ENCODE results near the gene DSG1. TPM values are rescaled to one million over a fixed set of nuclear protein-coding genes. Genes with fewer than 3 reads are reported as not detected.

The DSG1 gene
- total RNA-seq, 6 donors from 2014 or later = not detected

DNA sequence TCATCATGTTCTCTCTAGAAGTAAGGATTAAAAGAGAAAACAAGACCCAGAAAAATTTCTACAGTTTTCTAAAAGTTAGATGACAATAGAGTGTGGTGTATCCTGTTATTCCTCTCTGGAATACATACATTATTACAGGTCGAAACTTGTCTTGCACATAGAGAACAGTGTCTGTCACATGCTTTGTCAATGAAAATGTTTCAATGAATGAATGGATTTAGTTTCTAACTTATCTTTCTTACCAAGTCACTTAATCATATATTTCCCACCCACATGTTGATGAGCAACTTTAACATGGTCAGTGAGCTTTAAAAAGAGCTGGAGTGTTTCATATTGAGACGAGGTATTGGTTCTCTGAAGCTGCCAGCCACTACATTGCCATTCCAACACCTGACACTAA, 63.0 kb downstream of the DSG1 start:
- WGBS, 2 donors = 85 to 88% methylated on average over 2 of the region's 2 CpGs
- ATAC-seq (ENCODE audit: low FRiP score in 2 of 2) (no peak), DNase-seq (no peak)
- TF ChIP-seq CTCF (IDR thresholded peaks at IDR 0.05) = no peak
- no peak for TF ChIP-seq POLR2A (IDR thresholded peaks at IDR 0.05)
- no peak for TF ChIP-seq POLR2AphosphoS5 (IDR thresholded peaks at IDR 0.05)
- Histone ChIP-seq H3K36me3 (no peaks in the 10 kb centered on the region), H3K4me1 (no peaks in the 10 kb centered on the region), H3K4me3 (no peak overlapping the region), H3K27me3 (no peaks in the 10 kb centered on the region), H3K9me3 (no peaks in the 10 kb centered on the region), H3K27ac (no peak overlapping the region)

DNA sequence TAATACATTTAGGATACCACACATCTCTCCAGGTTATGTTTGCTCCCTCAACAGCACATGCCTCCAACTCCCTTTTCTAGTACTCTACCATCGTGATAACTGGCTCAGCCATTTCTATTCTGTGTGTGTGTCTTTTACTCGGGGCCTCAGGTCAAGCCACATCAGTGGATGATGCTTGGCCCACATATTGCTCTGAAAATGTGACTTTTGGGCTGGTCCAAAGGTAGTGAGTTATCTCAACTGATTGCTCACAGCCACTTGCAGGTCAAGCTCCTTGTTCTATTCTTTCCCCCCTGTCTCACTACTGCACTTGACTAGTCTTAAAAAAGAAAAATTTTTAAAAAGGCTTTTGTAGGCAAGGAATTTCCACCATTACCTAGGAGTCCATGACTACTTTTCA, 64.1 kb downstream of the DSG1 start:
- no peak for TF ChIP-seq POLR2A (IDR thresholded peaks at IDR 0.05)
- TF ChIP-seq CTCF (IDR thresholded peaks at IDR 0.05) = no peak
- TF ChIP-seq EP300 (IDR thresholded peaks at IDR 0.05) = no peak
- TF ChIP-seq POLR2AphosphoS5 (IDR thresholded peaks at IDR 0.05) = no peak
- ATAC-seq (ENCODE audit: low FRiP score in 2 of 2) (no peak), DNase-seq (no peak)
- no peak overlapping the region for H3K27ac ChIP-seq
- no peaks in the 10 kb centered on the region for H3K9me3 ChIP-seq
- no peaks in the 10 kb centered on the region for H3K27me3 ChIP-seq
- H3K36me3 ChIP-seq = no peaks in the 10 kb centered on the region
- no peak overlapping the region for H3K4me3 ChIP-seq
- 78 to 84% methylated on average over 2 of the region's 2 CpGs for WGBS, 2 donors
- H3K4me1 ChIP-seq = no peaks in the 10 kb centered on the region

GRCh38 chr18:31386741-31387140, 68.8 kb downstream of the DSG1 start:
- no peak for ATAC-seq (ENCODE audit: low FRiP score in 2 of 2)
- no peaks in the 10 kb centered on the region for H3K4me1 ChIP-seq

GRCh38 chr18:31393286-31393685, 75.3 kb downstream of the DSG1 start:
- 84 to 93% methylated on average over 3 of the region's 3 CpGs for WGBS, 2 donors
- ATAC-seq (ENCODE audit: low FRiP score in 2 of 2) (no peak), DNase-seq (no peak)
- Histone ChIP-seq H3K36me3 (no peaks in the 10 kb centered on the region), H3K27me3 (no peaks in the 10 kb centered on the region), H3K4me1 (peaks cover 0 to 11% (median 0%) of the 10 kb centered on the region in 4 donors), H3K9me3 (no peaks in the 10 kb centered on the region), H3K27ac (no peak overlapping the region), H3K4me3 (no peak overlapping the region)
- TF ChIP-seq EP300 (IDR thresholded peaks at IDR 0.05) = no peak

More at GRCh38 chr18:31386741-31387140, 68.8 kb downstream of the DSG1 start:
- H3K36me3 ChIP-seq = no peaks in the 10 kb centered on the region
- H3K9me3 ChIP-seq = no peaks in the 10 kb centered on the region
- WGBS, 2 donors = 81 to 83% methylated on average over 6 of the region's 6 CpGs
- no peak for TF ChIP-seq POLR2AphosphoS5 (IDR thresholded peaks at IDR 0.05)
- TF ChIP-seq EP300 (IDR thresholded peaks at IDR 0.05) = no peak
- no peak for TF ChIP-seq CTCF (IDR thresholded peaks at IDR 0.05)
- TF ChIP-seq POLR2A (IDR thresholded peaks at IDR 0.05) = no peak
- H3K27me3 ChIP-seq = no peaks in the 10 kb centered on the region
- no peak overlapping the region for H3K4me3 ChIP-seq
- no peak for DNase-seq
- H3K27ac ChIP-seq = no peak overlapping the region

- no peak for DNase-seq
- WGBS, 2 donors = 54 to 63% methylated on average over 6 of the region's 6 CpGs
- H3K9me3 ChIP-seq = no peaks in the 10 kb centered on the region
- peaks cover 0 to 11% (median 0%) of the 10 kb centered on the region in 4 donors for H3K4me1 ChIP-seq
- ATAC-seq (ENCODE audit: low FRiP score in 2 of 2) = no peak
- no peak for TF ChIP-seq CTCF (IDR thresholded peaks at IDR 0.05)
- TF ChIP-seq POLR2AphosphoS5 (IDR thresholded peaks at IDR 0.05) = no peak
- TF ChIP-seq POLR2A (IDR thresholded peaks at IDR 0.05) = no peak
- TF ChIP-seq EP300 (IDR thresholded peaks at IDR 0.05) = no peak
- no peak overlapping the region for H3K27ac ChIP-seq
- H3K27me3 ChIP-seq = no peaks in the 10 kb centered on the region
- no peak overlapping the region for H3K4me3 ChIP-seq
- no peaks in the 10 kb centered on the region for H3K36me3 ChIP-seq
Observed at GRCh38 chr18:31396796-31397612, 79.0 kb downstream of the DSG1 start.

Data from upper lobe of left lung (tissue), 6 donors.